HAP-1 (cell line): ENCODE results near the gene ASPG.

Experiments
- DNase-seq, 2 experiments: peaks; one replicate each; pipeline ENCODE4 v3.0.0-alpha.2; 2016 to 2020; ENCODE audit warnings: low spot score in 2 of 2
- H3K27me3 ChIP-seq: fragments of 250-450 bp; sonication (Bioruptor Pico); 2 replicates; pipeline ENCODE4 v1.5.1; 2020; ENCODE audit warnings: low read depth, mild to moderate bottlenecking, moderate library complexity
- H3K36me3 ChIP-seq: fragments of 250-450 bp; sonication (Bioruptor Pico); replicated peaks from 2 replicates; pipeline ENCODE4 v1.5.1; 2020; ENCODE audit warnings: mild to moderate bottlenecking
- H3K4me1 ChIP-seq: fragments of 250-450 bp; sonication (Bioruptor Pico); 2 replicates; pipeline ENCODE4 v1.5.1; 2020; ENCODE audit warnings: mild to moderate bottlenecking
- H3K4me3 ChIP-seq: fragments of 250-450 bp; sonication (Bioruptor Pico); 2 replicates; pipeline ENCODE4 v1.5.1; 2020; ENCODE audit warnings: mild to moderate bottlenecking, moderate library complexity
- H3K9me3 ChIP-seq: fragments of 250-450 bp; sonication (Bioruptor Pico); 2 replicates; pipeline ENCODE4 v1.5.1; 2020; ENCODE audit warnings: mild to moderate bottlenecking, moderate library complexity
- in situ Hi-C: fragments of 300-500 bp; cut with MboI; formaldehyde crosslinking; loops from 3 replicates; pipeline ENCODE4 v1.14.3; 2020; ENCODE audit warnings: low sequenced_read_pairs, inconsistent platforms, mixed read lengths

ASPG gene

DNA sequence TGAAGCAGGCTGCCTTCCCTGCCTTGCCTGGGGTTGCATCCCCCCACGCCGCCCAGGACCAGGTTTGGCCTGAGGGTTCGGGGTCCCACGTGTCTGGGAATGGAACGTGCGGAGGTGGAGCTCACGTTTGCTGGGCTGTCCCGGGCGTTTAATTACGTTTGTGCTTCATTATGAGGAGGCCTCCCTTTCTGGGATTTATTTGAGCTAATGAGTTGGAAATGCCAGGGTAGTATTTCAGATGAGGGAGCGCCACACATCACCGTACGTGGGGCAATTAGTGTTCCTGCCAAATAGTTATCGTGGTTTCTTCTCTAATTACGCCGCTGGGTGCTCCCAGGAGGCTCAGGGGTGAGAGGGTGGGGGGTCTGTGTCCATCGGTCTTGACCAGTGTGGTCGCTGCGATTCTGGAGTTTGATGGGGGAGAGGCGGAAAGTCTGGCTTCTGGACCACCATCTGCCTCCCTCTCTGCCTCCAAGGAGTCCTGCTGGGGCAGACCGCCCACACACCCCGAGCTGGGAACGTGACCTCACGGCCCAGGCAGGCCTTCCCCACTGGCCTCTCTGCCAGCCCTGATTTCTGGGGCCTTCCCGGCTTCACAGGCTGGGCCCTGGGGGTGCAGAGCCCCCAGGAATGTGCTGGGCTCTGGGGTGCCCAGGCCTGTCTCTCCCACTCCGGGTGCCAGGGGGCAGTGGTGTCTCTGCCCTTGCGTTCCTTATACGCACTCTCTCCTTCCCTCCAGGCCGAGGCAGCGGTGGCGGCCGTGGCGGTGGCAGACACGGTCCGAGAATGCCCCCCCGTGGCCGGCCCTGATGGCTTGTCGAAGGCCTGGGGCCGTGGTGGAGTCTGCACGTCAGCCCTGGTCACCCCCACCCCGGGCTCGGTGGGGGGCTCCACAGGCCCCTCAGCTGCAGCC lies 71.8 kb downstream of the ASPG start:
- H3K4me3 ChIP-seq: no peak overlapping the region
- H3K9me3 ChIP-seq: no peaks in the 10 kb centered on the region
- DNase-seq: no peak
- in situ Hi-C loops: no loop called here
- peaks cover 2% of the 10 kb centered on the region; the same call in 1 of the 2 replicates for H3K36me3 ChIP-seq
- no peaks in the 10 kb centered on the region for H3K4me1 ChIP-seq
- no peaks in the 10 kb centered on the region for H3K27me3 ChIP-seq

DNA sequence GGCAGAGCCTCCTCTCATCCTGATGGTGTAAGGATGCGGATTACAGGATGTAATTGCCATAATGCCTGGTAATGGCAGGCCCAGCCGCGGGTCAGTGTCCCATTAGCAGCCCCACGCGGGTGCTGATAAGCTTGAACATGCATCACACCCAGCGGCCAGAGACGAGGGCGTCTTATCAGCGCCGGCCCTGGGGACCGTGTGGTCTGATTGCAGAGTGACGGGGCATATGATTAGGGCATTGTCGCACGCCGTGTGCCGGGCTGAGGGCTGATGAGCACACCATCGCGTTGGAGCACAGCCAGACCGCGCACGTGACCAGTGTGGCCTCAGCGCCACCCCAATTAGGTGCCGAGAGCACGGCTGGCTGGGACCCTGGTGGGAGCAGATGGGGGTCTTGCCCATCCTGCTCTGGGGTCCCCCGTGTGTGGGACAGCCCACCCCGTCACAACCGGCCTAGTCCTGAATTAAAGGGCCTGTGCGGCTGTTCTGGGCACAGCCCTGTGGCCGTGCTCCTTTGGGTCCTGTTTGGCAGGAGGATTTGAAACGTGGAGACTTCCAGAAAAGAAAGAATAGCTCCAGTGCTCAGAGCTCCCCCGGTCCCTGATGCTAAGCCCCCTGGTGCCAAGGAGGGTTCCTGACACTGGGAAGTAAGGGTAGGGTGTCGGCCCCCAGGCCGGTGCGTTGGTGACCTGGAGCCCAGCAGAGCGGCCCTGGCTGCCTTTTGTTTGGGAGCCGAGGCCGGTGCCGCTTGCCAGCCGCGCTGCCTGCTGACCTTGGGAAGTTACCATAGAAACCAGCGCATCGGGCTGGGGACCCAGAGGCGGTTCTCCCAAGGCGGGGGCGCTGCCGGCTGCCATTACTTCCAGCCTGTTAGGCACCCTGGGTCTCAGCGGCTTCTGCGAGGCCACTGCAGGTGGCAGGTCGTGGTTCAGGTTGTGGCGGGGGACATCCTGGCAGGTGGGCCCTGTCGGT lies 73.6 kb downstream of the ASPG start:
- Histone ChIP-seq H3K36me3 (no peaks in the 10 kb centered on the region), H3K4me3 (no peak overlapping the region), H3K9me3 (no peaks in the 10 kb centered on the region), H3K27me3 (no peaks in the 10 kb centered on the region), H3K4me1 (no peaks in the 10 kb centered on the region)
- DNase-seq: no peak
- in situ Hi-C loops: no loop called here

DNA sequence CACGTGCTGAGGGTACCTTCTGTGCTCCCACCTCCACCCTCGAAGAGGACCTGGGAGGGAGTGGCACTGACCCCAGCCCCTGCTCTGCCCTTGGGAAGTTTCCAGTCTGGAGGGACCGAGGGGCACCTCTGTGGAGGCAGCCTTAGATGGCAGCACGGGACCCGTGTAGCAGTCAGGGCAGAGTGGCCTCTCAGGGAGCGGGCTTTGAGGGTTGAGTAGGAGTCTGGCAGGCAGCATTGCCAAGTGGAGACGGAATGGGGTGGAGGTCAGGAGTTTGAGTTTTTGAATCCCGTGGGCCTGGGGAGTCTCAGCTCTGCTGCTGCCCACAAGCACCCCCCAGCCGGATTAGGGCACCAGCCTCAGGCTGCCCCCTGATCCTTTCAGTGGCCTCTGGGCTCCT lies 74.5 kb downstream of the ASPG start:
- Histone ChIP-seq H3K27me3 (no peaks in the 10 kb centered on the region), H3K9me3 (no peaks in the 10 kb centered on the region), H3K4me3 (no peak overlapping the region), H3K4me1 (no peaks in the 10 kb centered on the region), H3K36me3 (no peaks in the 10 kb centered on the region)
- no peak for DNase-seq
- in situ Hi-C loops: no loop called here

DNA sequence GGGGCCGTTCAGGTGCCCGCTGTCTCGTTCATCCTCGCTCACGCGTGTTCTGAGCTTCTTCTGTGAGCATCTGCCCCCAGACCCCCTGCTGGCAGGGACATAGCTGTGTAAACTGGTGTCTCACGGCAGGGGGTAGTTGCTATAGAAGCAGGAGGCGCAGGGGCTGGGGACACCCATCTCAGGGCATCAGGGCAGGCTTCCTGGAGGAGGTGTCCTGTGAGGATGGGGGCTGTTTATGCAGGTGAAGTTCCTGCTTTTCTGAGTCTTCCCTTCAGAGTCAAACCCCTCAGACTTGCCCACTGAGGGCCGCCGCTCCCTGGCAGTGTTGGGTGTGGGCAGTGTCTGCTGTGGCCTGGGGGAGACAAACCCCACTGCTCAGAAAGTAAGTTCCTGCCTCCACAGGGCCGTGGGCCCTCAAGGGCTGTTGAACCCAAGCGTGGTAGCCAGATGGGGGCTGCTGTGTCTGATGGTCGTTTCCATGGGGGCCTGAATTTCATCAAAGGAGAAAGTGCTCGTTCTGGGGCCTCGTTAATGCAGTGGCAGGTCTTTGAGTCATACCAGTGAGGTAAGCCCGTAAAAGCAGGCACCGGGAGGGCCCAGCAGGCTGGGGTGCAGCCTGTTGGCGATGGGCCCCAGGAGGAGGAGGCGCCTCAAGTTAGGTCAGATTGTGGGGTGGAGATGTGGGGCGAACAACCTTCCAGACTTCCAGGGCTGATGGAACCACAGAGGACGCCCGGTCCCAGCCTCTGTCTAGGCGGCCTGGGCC lies 76.3 kb downstream of the ASPG start:
- Histone ChIP-seq H3K36me3 (no peaks in the 10 kb centered on the region), H3K27me3 (no peaks in the 10 kb centered on the region), H3K4me1 (no peaks in the 10 kb centered on the region), H3K4me3 (no peak overlapping the region), H3K9me3 (no peaks in the 10 kb centered on the region)
- in situ Hi-C loops: no loop called here
- DNase-seq: no peak

DNA sequence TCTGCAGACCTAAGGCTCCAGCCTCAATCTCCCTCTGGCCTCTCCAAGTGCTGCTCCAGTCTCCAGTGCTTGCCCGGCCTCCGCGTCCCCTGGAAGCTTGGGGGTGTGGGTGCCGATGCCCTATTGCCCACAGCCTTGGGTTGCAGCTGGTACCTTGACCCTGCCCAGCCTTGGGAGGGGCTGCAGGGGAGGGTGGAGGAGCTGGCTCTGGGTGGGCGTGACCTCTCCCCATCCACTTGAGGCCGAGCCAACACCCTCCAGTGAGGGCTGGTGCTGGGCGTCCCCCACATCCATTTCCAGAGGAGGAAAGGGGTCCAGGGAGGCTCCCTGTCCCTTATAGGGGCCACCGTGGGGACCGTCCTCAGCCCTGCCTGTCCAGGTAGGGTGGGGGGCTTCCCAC lies 77.0 kb downstream of the ASPG start:
- H3K4me1 ChIP-seq: no peaks in the 10 kb centered on the region
- in situ Hi-C loops: no loop called here
- DNase-seq: no peak
- no peak overlapping the region for H3K4me3 ChIP-seq
- H3K36me3 ChIP-seq: no peaks in the 10 kb centered on the region
- no peaks in the 10 kb centered on the region for H3K9me3 ChIP-seq
- H3K27me3 ChIP-seq: no peaks in the 10 kb centered on the region

DNA sequence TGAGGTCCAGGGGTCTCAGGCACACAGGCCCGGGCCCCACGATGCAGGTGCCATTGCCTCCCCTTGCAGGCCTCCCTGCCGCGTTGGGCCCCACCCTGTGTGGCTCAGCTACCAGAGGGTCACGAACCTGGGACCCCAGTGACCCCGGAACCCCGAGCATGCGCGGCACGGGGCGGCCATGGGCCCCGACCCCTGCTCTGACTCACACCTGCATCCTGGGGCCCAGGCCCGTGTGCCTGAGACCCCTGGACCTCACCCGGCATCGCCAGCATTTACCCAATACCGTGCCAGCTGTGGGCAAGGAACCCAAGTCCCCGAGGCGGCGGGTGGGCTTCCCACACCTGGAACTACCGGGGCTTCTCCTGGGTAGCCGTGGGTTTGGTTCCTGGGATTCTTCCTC lies 78.0 kb downstream of the ASPG start:
- no peaks in the 10 kb centered on the region for H3K4me1 ChIP-seq
- H3K9me3 ChIP-seq: no peaks in the 10 kb centered on the region
- no peaks in the 10 kb centered on the region for H3K27me3 ChIP-seq
- in situ Hi-C loops: no loop called here
- H3K36me3 ChIP-seq: no peaks in the 10 kb centered on the region
- no peak for DNase-seq
- H3K4me3 ChIP-seq: no peak overlapping the region

DNA sequence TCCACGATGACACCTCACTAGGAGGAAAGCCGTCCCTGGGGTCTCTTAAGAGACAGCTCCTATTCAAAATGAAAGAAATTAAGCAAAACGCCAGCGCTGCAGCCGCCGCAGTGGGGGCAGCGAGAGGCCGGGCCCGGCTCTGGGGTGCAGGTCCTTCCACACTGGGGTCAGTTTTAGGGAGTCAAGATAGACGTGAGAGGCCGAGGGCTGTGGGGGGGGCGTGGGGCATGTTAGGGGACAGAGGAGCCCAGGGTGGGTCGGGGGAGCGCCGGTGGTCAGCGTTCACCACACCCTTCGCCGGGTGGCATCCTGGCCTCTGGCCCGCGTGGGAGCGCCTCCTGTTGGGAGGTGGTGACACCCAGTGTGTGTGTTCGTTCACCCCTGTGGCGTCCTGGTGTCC lies 78.5 kb downstream of the ASPG start:
- in situ Hi-C loops: no loop called here
- Histone ChIP-seq H3K4me3 (no peak overlapping the region), H3K9me3 (no peaks in the 10 kb centered on the region), H3K27me3 (no peaks in the 10 kb centered on the region), H3K4me1 (peaks cover 2% of the 10 kb centered on the region), H3K36me3 (no peaks in the 10 kb centered on the region)
- DNase-seq: no peak

DNA sequence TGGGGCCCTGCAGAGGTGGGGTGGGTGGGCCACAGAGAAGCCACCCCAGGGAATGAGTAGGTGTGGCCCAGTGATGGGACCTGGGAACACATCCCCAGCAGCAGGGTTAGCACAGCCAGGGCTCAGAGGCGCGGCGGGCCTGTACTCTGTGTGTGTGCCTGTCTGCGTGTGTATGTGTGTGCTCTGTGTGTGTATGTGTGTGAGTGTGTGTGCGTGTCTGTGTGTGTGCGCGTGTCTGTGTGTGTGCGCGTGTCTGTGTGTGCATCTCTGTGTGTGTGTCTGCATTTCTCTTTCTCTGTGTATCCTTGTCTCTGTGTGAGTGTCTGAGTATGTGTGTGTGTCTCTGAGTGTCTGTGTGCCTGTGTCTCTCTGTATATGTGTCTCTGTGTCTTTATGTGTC lies 79.0 kb downstream of the ASPG start:
- Histone ChIP-seq H3K9me3 (no peaks in the 10 kb centered on the region), H3K27me3 (no peaks in the 10 kb centered on the region), H3K4me3 (no peak overlapping the region), H3K36me3 (no peaks in the 10 kb centered on the region), H3K4me1 (peaks cover 6% of the 10 kb centered on the region)
- in situ Hi-C loops: no loop called here
- no peak for DNase-seq
